ENCODE measurements around the gene NELL1.
A peak's percentile ranks its signal among the peaks of the same experiment; 100 is the strongest.

The NELL1 gene

DNA sequence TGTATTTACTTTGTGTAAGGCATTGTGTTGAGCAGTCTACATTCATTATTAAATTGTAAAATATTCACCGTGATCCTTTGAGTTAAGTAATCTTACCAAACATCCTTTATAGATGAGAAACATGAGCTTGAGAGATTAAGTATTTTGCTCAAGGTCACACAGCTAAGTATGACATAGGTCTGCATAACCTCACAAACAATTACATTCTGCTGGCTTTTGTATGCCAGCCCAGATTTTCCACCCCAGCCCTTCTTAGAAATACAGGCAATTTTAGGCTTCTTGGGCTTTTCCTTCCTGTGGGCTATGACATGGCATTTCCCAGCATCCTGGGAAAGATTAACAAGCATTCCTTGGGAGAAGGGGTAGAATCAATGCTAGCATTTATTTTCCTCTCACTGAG is 357.3 kb downstream of the NELL1 start:
- FAIRE-seq (no peak), DNase-seq (ENCODE audit: insufficient read length, low spot score) (no peak)
- TF ChIP-seq, protein P1, sequence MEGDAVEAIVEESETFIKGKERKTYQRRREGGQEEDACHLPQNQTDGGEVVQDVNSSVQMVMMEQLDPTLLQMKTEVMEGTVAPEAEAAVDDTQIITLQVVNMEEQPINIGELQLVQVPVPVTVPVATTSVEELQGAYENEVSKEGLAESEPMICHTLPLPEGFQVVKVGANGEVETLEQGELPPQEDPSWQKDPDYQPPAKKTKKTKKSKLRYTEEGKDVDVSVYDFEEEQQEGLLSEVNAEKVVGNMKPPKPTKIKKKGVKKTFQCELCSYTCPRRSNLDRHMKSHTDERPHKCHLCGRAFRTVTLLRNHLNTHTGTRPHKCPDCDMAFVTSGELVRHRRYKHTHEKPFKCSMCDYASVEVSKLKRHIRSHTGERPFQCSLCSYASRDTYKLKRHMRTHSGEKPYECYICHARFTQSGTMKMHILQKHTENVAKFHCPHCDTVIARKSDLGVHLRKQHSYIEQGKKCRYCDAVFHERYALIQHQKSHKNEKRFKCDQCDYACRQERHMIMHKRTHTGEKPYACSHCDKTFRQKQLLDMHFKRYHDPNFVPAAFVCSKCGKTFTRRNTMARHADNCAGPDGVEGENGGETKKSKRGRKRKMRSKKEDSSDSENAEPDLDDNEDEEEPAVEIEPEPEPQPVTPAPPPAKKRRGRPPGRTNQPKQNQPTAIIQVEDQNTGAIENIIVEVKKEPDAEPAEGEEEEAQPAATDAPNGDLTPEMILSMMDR (IDR thresholded peaks at IDR 0.05; ENCODE audit: insufficient read depth, missing control alignments), result no peak

DNA sequence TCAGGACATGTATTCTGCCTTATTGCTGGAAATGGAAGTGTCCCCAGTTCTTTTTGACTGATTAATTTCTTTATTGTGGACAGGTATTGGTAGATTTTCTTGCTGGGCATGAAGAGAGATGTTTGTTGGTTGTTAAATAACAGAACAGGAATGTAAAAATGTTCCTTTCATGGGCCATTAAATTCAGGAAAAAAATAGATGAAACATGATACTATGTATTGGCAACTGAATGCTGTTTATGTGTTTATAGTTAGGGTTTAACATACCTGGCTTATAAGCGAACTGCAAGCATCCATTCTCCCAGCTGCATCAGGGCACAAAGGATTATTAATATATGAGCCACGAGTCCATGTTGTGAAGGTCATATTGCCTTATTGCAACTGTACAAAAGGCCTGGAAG is 368.5 kb downstream of the NELL1 start:
- FAIRE-seq (peak; percentile 38), DNase-seq (ENCODE audit: insufficient read length, low spot score) (no peak)
- TF ChIP-seq, protein P1 (IDR thresholded peaks at IDR 0.05; ENCODE audit: insufficient read depth, missing control alignments), result no peak

DNA sequence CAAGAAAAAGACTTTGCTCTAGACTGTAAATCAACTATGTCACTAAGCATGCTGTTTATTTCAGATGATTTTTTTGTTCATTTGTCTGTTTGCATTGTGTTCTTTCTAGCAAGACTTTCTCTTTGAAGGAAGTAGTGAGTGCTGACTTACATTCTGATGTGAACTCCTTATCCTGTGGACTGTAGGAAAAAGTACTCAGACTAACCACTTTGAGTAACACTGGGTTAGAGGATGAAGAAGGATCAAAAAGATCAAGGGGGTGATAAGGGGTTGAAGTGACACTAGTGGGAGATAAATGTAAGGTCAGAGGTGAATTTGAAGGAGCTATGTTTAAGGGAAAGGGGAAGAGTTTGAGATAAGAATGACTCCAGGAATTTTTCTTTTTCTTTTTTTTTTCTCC is 369.4 kb downstream of the NELL1 start:
- no peak for DNase-seq (ENCODE audit: insufficient read length, low spot score)
- FAIRE-seq, result no peak
- TF ChIP-seq, protein P1 (IDR thresholded peaks at IDR 0.05; ENCODE audit: insufficient read depth, missing control alignments), result no peak

DNA sequence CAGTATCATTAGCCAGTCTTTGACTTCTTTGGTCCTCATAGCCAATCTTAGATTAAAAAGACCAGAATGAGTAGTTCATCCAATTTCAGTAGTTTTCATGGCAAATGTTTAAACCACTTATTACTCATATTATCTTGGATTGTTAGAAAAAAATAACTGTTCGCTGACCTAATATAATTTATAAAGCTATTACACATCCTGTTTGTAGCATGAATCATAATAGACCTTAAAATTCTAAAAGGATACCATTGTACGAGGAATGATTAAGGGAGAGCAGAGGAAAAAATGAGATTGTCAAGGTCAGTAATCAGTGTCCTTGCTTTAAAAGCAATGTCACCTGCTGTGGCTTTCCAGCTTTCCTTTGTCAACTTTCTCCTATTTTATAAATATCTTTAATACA is 371.2 kb downstream of the NELL1 start:
- FAIRE-seq (no peak), DNase-seq (ENCODE audit: insufficient read length, low spot score) (no peak)
- TF ChIP-seq, protein P1 (IDR thresholded peaks at IDR 0.05; ENCODE audit: insufficient read depth, missing control alignments), result no peak

DNA sequence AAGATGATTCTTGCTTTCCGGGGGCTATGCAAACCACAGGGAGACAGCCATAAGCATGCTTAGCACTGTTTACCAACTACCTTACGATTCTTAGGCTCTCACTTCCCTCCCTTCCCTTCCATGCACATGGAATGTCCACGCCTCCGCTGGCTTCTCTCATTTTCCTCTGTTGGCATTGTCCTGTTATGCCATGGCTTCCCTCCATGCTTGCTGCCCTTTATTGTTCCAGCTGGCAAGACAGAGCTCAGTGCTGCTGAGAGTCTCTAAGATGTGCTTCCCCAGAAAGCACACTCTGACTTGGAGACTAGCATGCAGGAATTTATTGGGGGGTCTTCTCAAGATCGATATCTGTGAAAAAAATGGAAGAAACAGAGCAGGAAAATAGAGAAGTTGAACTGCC is 379.2 kb downstream of the NELL1 start:
- FAIRE-seq (no peak), DNase-seq (ENCODE audit: insufficient read length, low spot score) (no peak)
- TF ChIP-seq, protein P1 (IDR thresholded peaks at IDR 0.05; ENCODE audit: insufficient read depth, missing control alignments), result no peak

DNA sequence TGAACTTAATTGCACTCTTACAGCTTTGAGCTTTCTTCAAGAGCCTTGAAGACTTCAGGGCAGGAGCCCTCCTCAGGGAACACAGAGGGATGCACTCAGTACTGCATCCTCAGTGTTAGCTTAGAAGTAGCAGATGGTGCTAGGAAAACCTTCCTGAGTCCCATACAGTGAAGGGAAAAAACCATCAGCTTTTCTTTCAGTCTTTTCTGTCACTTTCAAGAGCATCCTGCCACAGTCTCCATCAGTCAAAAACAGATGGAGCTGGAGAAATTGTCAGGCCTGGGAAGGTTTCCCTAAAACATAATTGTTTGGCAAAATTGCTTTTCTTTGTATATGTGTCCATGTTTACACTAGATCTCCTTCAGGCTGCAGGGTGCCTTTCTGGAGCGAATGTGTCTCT is 384.1 kb downstream of the NELL1 start:
- FAIRE-seq (no peak), DNase-seq (ENCODE audit: insufficient read length, low spot score) (no peak)
- TF ChIP-seq, protein P1 (IDR thresholded peaks at IDR 0.05; ENCODE audit: insufficient read depth, missing control alignments), result no peak

DNA sequence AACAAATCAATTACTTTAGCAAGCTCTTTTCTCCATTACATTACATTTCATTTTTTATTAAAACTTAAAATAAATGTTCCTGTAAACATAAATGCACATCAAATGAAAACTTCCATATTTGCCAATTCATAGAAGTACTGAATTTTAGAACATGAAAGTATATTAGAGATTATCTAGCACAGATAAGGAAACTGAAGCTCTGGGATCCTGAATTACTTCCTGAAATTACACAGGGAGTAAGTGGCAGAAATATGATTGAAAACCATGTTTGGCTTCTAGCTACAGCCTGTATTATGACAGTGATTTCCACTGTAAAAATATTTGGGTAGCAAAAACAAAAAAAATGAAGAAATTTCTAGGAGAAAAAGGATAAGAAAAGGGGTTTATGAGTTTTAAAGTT is 387.3 kb downstream of the NELL1 start:
- no peak for DNase-seq (ENCODE audit: insufficient read length, low spot score)
- FAIRE-seq, result no peak
- TF ChIP-seq, protein P1 (IDR thresholded peaks at IDR 0.05; ENCODE audit: insufficient read depth, missing control alignments), result no peak

All from D721Med (cell line).